Endodermal cell (in vitro differentiated cells): ENCODE results near the gene INSRR. TPM values are rescaled to one million over a fixed set of nuclear protein-coding genes. Genes with fewer than 3 reads are reported as not detected.

Experiments used
- DNase-seq: peaks from one replicate; pipeline ENCODE4 v3.0.0-alpha.2; 2017
- H3K27ac ChIP-seq: 2 replicates; pipeline ENCODE4 v1.5.1; 2013; ENCODE audit warnings: mild to moderate bottlenecking, low read depth, low read length, moderate library complexity
- H3K27me3 ChIP-seq: 2 replicates; pipeline ENCODE4 v1.6.1; 2013; ENCODE audit warnings: mild to moderate bottlenecking, low read length, moderate library complexity; ENCODE audit not compliant: insufficient read depth, control insufficient read depth, poor library complexity, severe bottlenecking
- H3K36me3 ChIP-seq: 2 replicates; pipeline ENCODE4 v1.7.0; 2013; ENCODE audit warnings: mild to moderate bottlenecking, low read length, moderate library complexity; ENCODE audit not compliant: control insufficient read depth, insufficient read depth
- H3K4me1 ChIP-seq: one replicate; pipeline ENCODE4 v1.7.0; 2013; ENCODE audit warnings: low read length; ENCODE audit not compliant: control insufficient read depth, insufficient read depth
- H3K4me3 ChIP-seq: 2 replicates; pipeline ENCODE4 v1.5.1; 2013; ENCODE audit warnings: mild to moderate bottlenecking, low read length, moderate library complexity
- H3K9ac ChIP-seq: 2 replicates; pipeline ENCODE4 v1.6.1; 2013; ENCODE audit warnings: mild to moderate bottlenecking, low read length, moderate library complexity; ENCODE audit not compliant: poor library complexity, severe bottlenecking; ENCODE audit errors: extremely low read depth
- H3K9me3 ChIP-seq: 2 replicates; pipeline ENCODE4 v1.6.1; 2013; ENCODE audit warnings: mild to moderate bottlenecking, low read length, moderate library complexity; ENCODE audit not compliant: control insufficient read depth
- H3K27ac Mint-ChIP-seq: 2 replicates; pipeline ENCODE4 v1.8.0; 2020; ENCODE audit warnings: mixed read lengths
- H3K27me3 Mint-ChIP-seq: 2 replicates; pipeline ENCODE4 v1.8.0; 2021; ENCODE audit warnings: mild to moderate bottlenecking, mixed read lengths; ENCODE audit not compliant: insufficient read depth
- H3K36me3 Mint-ChIP-seq: 2 replicates; pipeline ENCODE4 v1.8.0; 2020; ENCODE audit warnings: low read depth, mixed read lengths
- H3K4me1 Mint-ChIP-seq: 2 replicates; pipeline ENCODE4 v1.8.0; 2020; ENCODE audit warnings: mixed read lengths
- H3K4me3 Mint-ChIP-seq: 2 replicates; pipeline ENCODE4 v1.8.0; 2020; ENCODE audit warnings: mild to moderate bottlenecking, moderate library complexity, mixed read lengths
- H3K9me3 Mint-ChIP-seq: 2 replicates; pipeline ENCODE4 v1.8.0; 2020; ENCODE audit warnings: mild to moderate bottlenecking, mixed read lengths
- CTCF ChIP-seq: fragments of 200-600 bp; sonication (generic); conservative IDR thresholded peaks from 2 replicates; pipeline ENCODE4 v1.5.0; 2021; ENCODE audit warnings: antibody characterized with exemption, mild to moderate bottlenecking
- WGBS, 2 experiments: methylation state at CpG; one replicate each; pipeline versions ENCODE4 v1.1.5 to v1.1.7; 2013; ENCODE audit warnings: missing lambda C conversion rate in 2 of 2, mixed read lengths in 1 of 2; ENCODE audit not compliant: insufficient coverage in 1 of 2, insufficient read length in 1 of 2; 5-methylcytosine and 5-hydroxymethylcytosine counted together
- total RNA-seq, 2 donors: library from RNA; stranded (reverse); fragmentation: NEBNext Ultra II Directional in 1 of 2; extraction: Animal tissue kit (Norgen Biotek cat#: 25700) in 1 of 2; gene quantifications; 2 replicates in 1 of 2; 3 replicates in 1 of 2; pipeline ENCODE4 v1.2.1, GENCODE V29; 2021

Gene INSRR
- total RNA-seq, 2 donors from 2014 or later = 0.07 to 0.09 TPM

GRCh38 chr1:156900896-156901589, 42.1 kb upstream of the INSRR start:
- no peak for TF ChIP-seq CTCF
- Mint-ChIP-seq H3K36me3 (no peaks in the 10 kb centered on the region), H3K4me3 (no peak overlapping the region), H3K9me3 (no peaks in the 10 kb centered on the region), H3K27ac (no peak overlapping the region), H3K27me3 (peaks cover 18% of the 10 kb centered on the region), H3K4me1 (peaks cover 3% of the 10 kb centered on the region)
- Histone ChIP-seq H3K4me1 (no peaks in the 10 kb centered on the region), H3K27me3 (no peaks in the 10 kb centered on the region), H3K27ac (no peak overlapping the region), H3K9me3 (no peaks in the 10 kb centered on the region), H3K36me3 (no peaks in the 10 kb centered on the region), H3K4me3 (no peak overlapping the region), H3K9ac (no peak overlapping the region)
- 80 to 84% methylated on average over 1 to 6 of the region's 6 CpGs for WGBS, 2 experiments
- DNase-seq = no peak

- Mint-ChIP-seq H3K9me3 (no peaks in the 10 kb centered on the region), H3K4me3 (no peak overlapping the region), H3K27me3 (peaks cover 15% of the 10 kb centered on the region), H3K27ac (no peak overlapping the region), H3K4me1 (peaks cover 3% of the 10 kb centered on the region), H3K36me3 (no peaks in the 10 kb centered on the region)
- Histone ChIP-seq H3K9me3 (no peaks in the 10 kb centered on the region), H3K36me3 (no peaks in the 10 kb centered on the region), H3K27me3 (no peaks in the 10 kb centered on the region), H3K4me1 (no peaks in the 10 kb centered on the region), H3K27ac (no peak overlapping the region), H3K9ac (no peak overlapping the region), H3K4me3 (no peak overlapping the region)
- no peak for DNase-seq
- WGBS, 2 experiments = 82 to 85% methylated on average over 11 to 12 of the region's 12 CpGs
- TF ChIP-seq CTCF = no peak
Measured at GRCh38 chr1:156899956-156900718, 41.2 kb upstream of the INSRR start.

- H3K27ac ChIP-seq = no peak overlapping the region
- no peaks in the 10 kb centered on the region for H3K9me3 ChIP-seq
- TF ChIP-seq CTCF = no peak
- Mint-ChIP-seq H3K27ac (no peak overlapping the region), H3K27me3 (peaks cover 21% of the 10 kb centered on the region), H3K36me3 (no peaks in the 10 kb centered on the region), H3K9me3 (no peaks in the 10 kb centered on the region), H3K4me1 (peaks cover 3% of the 10 kb centered on the region), H3K4me3 (no peak overlapping the region)
- no peaks in the 10 kb centered on the region for H3K4me1 ChIP-seq
- no peak overlapping the region for H3K4me3 ChIP-seq
- H3K27me3 ChIP-seq = peaks cover 4% of the 10 kb centered on the region
- WGBS, 2 experiments = 81 to 90% methylated on average over 9 to 12 of the region's 12 CpGs
- no peak overlapping the region for H3K9ac ChIP-seq
- DNase-seq = no peak
- no peaks in the 10 kb centered on the region for H3K36me3 ChIP-seq
Measured at GRCh38 chr1:156898971-156899664, 40.2 kb upstream of the INSRR start.
